ENCODE results near the gene DUS1L. TPM values are rescaled to one million over a fixed set of nuclear protein-coding genes. Genes with fewer than 3 reads are reported as not detected.

The DUS1L gene
- polyA plus RNA-seq, 1 donor (not counting 4 experiments of a cell fraction or from before 2014, with no cell fraction given) = 49.1 TPM

DNA sequence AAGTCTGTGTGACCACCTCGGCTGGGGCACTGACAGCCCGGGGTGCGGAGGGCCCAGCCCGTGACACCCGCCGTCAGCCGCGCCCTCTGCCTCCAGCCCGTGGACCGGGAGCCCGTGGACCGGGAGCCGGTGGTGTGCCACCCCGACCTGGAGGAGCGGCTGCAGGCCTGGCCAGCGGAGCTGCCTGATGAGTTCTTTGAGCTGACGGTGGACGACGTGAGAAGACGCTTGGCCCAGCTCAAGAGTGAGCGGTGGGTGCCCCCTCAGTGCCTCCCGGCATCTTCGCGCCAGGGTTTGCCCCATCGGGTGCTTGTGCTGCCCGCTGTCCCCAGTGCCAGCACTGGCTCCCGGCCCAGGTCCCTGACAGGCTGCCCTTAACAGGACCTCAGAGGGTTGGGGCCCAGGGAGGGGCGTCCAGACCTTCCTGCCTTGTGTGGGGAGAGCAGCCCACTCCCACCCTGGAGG lies 56.6 kb downstream of the DUS1L start:
- Histone ChIP-seq H3K9ac (ENCODE audit: control insufficient read depth, extremely low read depth, insufficient read depth, low read length) (no peak overlapping the region), H2AFZ (ENCODE audit: control insufficient read depth, low read length) (no peak overlapping the region), H3K4me2 (ENCODE audit: control insufficient read depth, extremely low read depth, insufficient read depth, low read depth, low read length) (no peak overlapping the region), H3K27me3 (ENCODE audit: control insufficient read depth, extremely low read depth, insufficient read depth, low read length) (no peaks in the 10 kb centered on the region), H3K27ac (ENCODE audit: control insufficient read depth, insufficient read depth, low read length) (no peak overlapping the region), H3K4me1 (ENCODE audit: control insufficient read depth, extremely low read depth, insufficient read depth, low read length) (peaks cover 33% of the 10 kb centered on the region), H3K36me3 (ENCODE audit: control insufficient read depth in 2 of 2, extremely low read depth in 1 of 2, insufficient read depth in 2 of 2, low read length in 2 of 2) (no peaks in the 10 kb centered on the region), H4K20me1 (ENCODE audit: control insufficient read depth, extremely low read depth, insufficient read depth, low read length) (no peaks in the 10 kb centered on the region), H3K9me1 (ENCODE audit: control insufficient read depth, extremely low read depth, insufficient read depth, low read length) (no peaks in the 10 kb centered on the region), H3K9me3 (ENCODE audit: control insufficient read depth, low read depth, low read length) (no peaks in the 10 kb centered on the region), H3K4me3 (ENCODE audit: control insufficient read depth in 2 of 3, extremely low read depth in 1 of 3, insufficient read depth in 2 of 3, low read depth in 1 of 3, low read length in 3 of 3) (no peak overlapping the region), H3K79me2 (ENCODE audit: control insufficient read depth, insufficient read depth, low read length) (no peaks in the 10 kb centered on the region)
- TF ChIP-seq EZH2 (IDR thresholded peaks at IDR 0.05; ENCODE audit: low read length) (no peak), CTCF (optimal IDR thresholded peaks at IDR 0.05 in 1 of 3, IDR thresholded peaks at IDR 0.05 in 1 of 3, conservative IDR thresholded peaks at IDR 0.05 in 1 of 3; ENCODE audit: extremely low read depth in 1 of 3, insufficient read depth in 2 of 3, low read length in 3 of 3) (no peak)
- dilution Hi-C loops (cut with MboI; ENCODE audit: extremely low pct_ligation_motif_present, low sequenced_read_pairs) = no loop called here
- FAIRE-seq (no peak), DNase-seq (ENCODE audit: low read depth, low spot score) (no peak)

GRCh38 chr17:82008258-82008940 lies 57.2 kb downstream of the DUS1L start:
- Histone ChIP-seq H3K27ac (ENCODE audit: control insufficient read depth, insufficient read depth, low read length) (no peak overlapping the region), H3K9me3 (ENCODE audit: control insufficient read depth, low read depth, low read length) (no peaks in the 10 kb centered on the region), H2AFZ (ENCODE audit: control insufficient read depth, low read length) (no peak overlapping the region), H3K36me3 (ENCODE audit: control insufficient read depth in 2 of 2, extremely low read depth in 1 of 2, insufficient read depth in 2 of 2, low read length in 2 of 2) (no peaks in the 10 kb centered on the region), H3K79me2 (ENCODE audit: control insufficient read depth, insufficient read depth, low read length) (no peaks in the 10 kb centered on the region), H3K9me1 (ENCODE audit: control insufficient read depth, extremely low read depth, insufficient read depth, low read length) (peaks cover under 1% of the 10 kb centered on the region), H3K4me3 (ENCODE audit: control insufficient read depth in 2 of 3, extremely low read depth in 1 of 3, insufficient read depth in 2 of 3, low read depth in 1 of 3, low read length in 3 of 3) (no peak overlapping the region), H3K9ac (ENCODE audit: control insufficient read depth, extremely low read depth, insufficient read depth, low read length) (no peak overlapping the region), H3K27me3 (ENCODE audit: control insufficient read depth, extremely low read depth, insufficient read depth, low read length) (no peaks in the 10 kb centered on the region), H4K20me1 (ENCODE audit: control insufficient read depth, extremely low read depth, insufficient read depth, low read length) (no peaks in the 10 kb centered on the region), H3K4me2 (ENCODE audit: control insufficient read depth, extremely low read depth, insufficient read depth, low read depth, low read length) (no peak overlapping the region), H3K4me1 (ENCODE audit: control insufficient read depth, extremely low read depth, insufficient read depth, low read length) (peaks cover 33% of the 10 kb centered on the region)
- TF ChIP-seq EZH2 (IDR thresholded peaks at IDR 0.05; ENCODE audit: low read length) (no peak), CTCF (optimal IDR thresholded peaks at IDR 0.05 in 1 of 3, IDR thresholded peaks at IDR 0.05 in 1 of 3, conservative IDR thresholded peaks at IDR 0.05 in 1 of 3; ENCODE audit: extremely low read depth in 1 of 3, insufficient read depth in 2 of 3, low read length in 3 of 3) (no peak)
- no peak for FAIRE-seq
- no peak for DNase-seq (ENCODE audit: low read depth, low spot score)
- dilution Hi-C loops (cut with MboI; ENCODE audit: extremely low pct_ligation_motif_present, low sequenced_read_pairs) = no loop called here

Other genes with a start within 250 kb of the DUS1L start
- gene MCRIP1, start 232.5 kb downstream of the DUS1L start, polyA plus RNA-seq = 17.7 to 29.1 TPM (median 24.4 TPM) in 3 replicates
- gene PPP1R27, start 230.8 kb downstream of the DUS1L start, polyA plus RNA-seq = 0.12 to 0.99 TPM in 2 of 3 replicates, not detected in the other
- 75.2 to 149 TPM (median 110 TPM) in 3 replicates for gene P4HB, start 205.3 kb downstream of the DUS1L start, polyA plus RNA-seq
- 51.7 to 280 TPM (median 65.7 TPM) in 3 replicates for gene ARHGDIA, start 194.5 kb downstream of the DUS1L start, polyA plus RNA-seq
- 49.6 to 84.5 TPM (median 68.3 TPM) in 3 replicates for gene ALYREF, start 174.2 kb downstream of the DUS1L start, polyA plus RNA-seq
- 195 to 269 TPM (median 230 TPM) in 3 replicates for gene ANAPC11, start 174.1 kb downstream of the DUS1L start, polyA plus RNA-seq
- gene NPB, start 163.6 kb downstream of the DUS1L start, polyA plus RNA-seq = 0.07 TPM in 1 of 3 replicates, not detected in the others
- gene PCYT2, start 154.4 kb downstream of the DUS1L start, polyA plus RNA-seq = 38.1 to 47.6 TPM (median 45.8 TPM) in 3 replicates
- gene SIRT7, start 147.6 kb downstream of the DUS1L start, polyA plus RNA-seq = 6.9 to 11.9 TPM (median 7.4 TPM) in 3 replicates
- gene MAFG, start 138.1 kb downstream of the DUS1L start, polyA plus RNA-seq = 8.3 to 12.1 TPM (median 9.4 TPM) in 3 replicates
- gene PYCR1, start 128.5 kb downstream of the DUS1L start, polyA plus RNA-seq = 22.2 to 27.9 TPM (median 27.9 TPM) in 3 replicates
- not detected in 3 replicates for gene MYADML2, start 118.6 kb downstream of the DUS1L start, polyA plus RNA-seq
- not detected in 3 replicates for gene NOTUM, start 104.6 kb downstream of the DUS1L start, polyA plus RNA-seq
- 5.2 to 8.3 TPM (median 6.7 TPM) in 3 replicates for gene ASPSCR1, start 88.2 kb downstream of the DUS1L start, polyA plus RNA-seq
- gene CENPX, start 42.9 kb downstream of the DUS1L start, polyA plus RNA-seq = 38.3 to 52.0 TPM (median 48.2 TPM) in 3 replicates
- 2.5 to 3.6 TPM (median 2.9 TPM) in 3 replicates for gene LRRC45, start 42.5 kb downstream of the DUS1L start, polyA plus RNA-seq
- gene RAC3, start 34.1 kb downstream of the DUS1L start, polyA plus RNA-seq = 10.2 to 23.0 TPM (median 12.3 TPM) in 3 replicates
- 45.4 to 73.6 TPM (median 64.0 TPM) in 3 replicates for gene DCXR, start 28.1 kb downstream of the DUS1L start, polyA plus RNA-seq
- 10.2 to 25.3 TPM (median 13.6 TPM) in 3 replicates for gene RFNG, start 14.0 kb downstream of the DUS1L start, polyA plus RNA-seq
- 60.4 to 99.3 TPM (median 81.7 TPM) in 3 replicates for gene GPS1, start 13.9 kb downstream of the DUS1L start, polyA plus RNA-seq
- gene FASN, start 32.4 kb upstream of the DUS1L start, polyA plus RNA-seq = 44.7 to 137 TPM (median 55.7 TPM) in 3 replicates
- gene CCDC57, start 147.0 kb upstream of the DUS1L start, polyA plus RNA-seq = 14.0 to 24.8 TPM (median 19.2 TPM) in 3 replicates
- 35.7 to 112 TPM (median 40.7 TPM) in 3 replicates for gene SLC16A3, start 163.2 kb upstream of the DUS1L start, polyA plus RNA-seq
- gene CSNK1D, start 207.9 kb upstream of the DUS1L start, polyA plus RNA-seq = 61.8 to 173 TPM (median 86.0 TPM) in 3 replicates

All from keratinocyte (primary cell).